Osteocyte (in vitro differentiated cells): ENCODE measurements around the gene CHST13. TPM values are rescaled to one million over a fixed set of nuclear protein-coding genes. Genes with fewer than 3 reads are reported as not detected.

ENCODE experiments used
- DNase-seq: peaks from one replicate; pipeline ENCODE4 v3.0.0; 2021; ENCODE audit warnings: mixed read lengths; ENCODE audit not compliant: unreplicated experiment; ENCODE audit errors: extremely low spot score
- H3K27ac Mint-ChIP-seq: one replicate; pipeline ENCODE4 v1.8.0; 2021; ENCODE audit warnings: mild to moderate bottlenecking, mixed read lengths; ENCODE audit not compliant: unreplicated experiment
- H3K27me3 Mint-ChIP-seq: one replicate; pipeline ENCODE4 v1.8.0; 2021; ENCODE audit warnings: mixed read lengths; ENCODE audit not compliant: unreplicated experiment
- H3K36me3 Mint-ChIP-seq: one replicate; pipeline ENCODE4 v1.8.0; 2021; ENCODE audit warnings: mixed read lengths; ENCODE audit not compliant: unreplicated experiment
- H3K4me1 Mint-ChIP-seq: one replicate; pipeline ENCODE4 v1.8.0; 2021; ENCODE audit warnings: mixed read lengths; ENCODE audit not compliant: unreplicated experiment
- H3K4me3 Mint-ChIP-seq: one replicate; pipeline ENCODE4 v1.8.0; 2021; ENCODE audit warnings: mild to moderate bottlenecking, moderate library complexity, mixed read lengths; ENCODE audit not compliant: unreplicated experiment
- H3K9me3 Mint-ChIP-seq: one replicate; pipeline ENCODE4 v1.8.0; 2021; ENCODE audit warnings: mixed read lengths; ENCODE audit not compliant: unreplicated experiment
- CTCF ChIP-seq: fragments of 200-600 bp; sonication (generic); IDR thresholded peaks from 2 replicates; pipeline ENCODE4 v1.5.0; 2021; ENCODE audit warnings: antibody characterized with exemption, mild to moderate bottlenecking, moderate library complexity
- total RNA-seq: library from RNA; stranded (reverse); gene quantifications from 2 replicates; pipeline ENCODE4 v1.2.1, GENCODE V29; 2021

Gene CHST13
- total RNA-seq, 1 donor from 2014 or later, result not detected

GRCh38 chr3:126546013-126546412 is 22.1 kb downstream of the CHST13 start:
- peaks cover 13% of the 10 kb centered on the region for H3K4me1 Mint-ChIP-seq
- no peak for TF ChIP-seq CTCF
- DNase-seq, result peak; percentile 59
- no peak overlapping the region for H3K27ac Mint-ChIP-seq
- H3K27me3 Mint-ChIP-seq, result peaks cover 27% of the 10 kb centered on the region
- no peaks in the 10 kb centered on the region for H3K9me3 Mint-ChIP-seq
- no peak overlapping the region for H3K4me3 Mint-ChIP-seq
- H3K36me3 Mint-ChIP-seq, result no peaks in the 10 kb centered on the region

GRCh38 chr3:126546549-126547239 is 22.7 kb downstream of the CHST13 start:
- TF ChIP-seq CTCF, result no peak
- H3K27me3 Mint-ChIP-seq, result peaks cover 27% of the 10 kb centered on the region
- no peaks in the 10 kb centered on the region for H3K36me3 Mint-ChIP-seq
- H3K4me3 Mint-ChIP-seq, result no peak overlapping the region
- peak; percentile 57 for DNase-seq
- H3K27ac Mint-ChIP-seq, result no peak overlapping the region
- peaks cover 13% of the 10 kb centered on the region for H3K4me1 Mint-ChIP-seq
- H3K9me3 Mint-ChIP-seq, result no peaks in the 10 kb centered on the region

DNA sequence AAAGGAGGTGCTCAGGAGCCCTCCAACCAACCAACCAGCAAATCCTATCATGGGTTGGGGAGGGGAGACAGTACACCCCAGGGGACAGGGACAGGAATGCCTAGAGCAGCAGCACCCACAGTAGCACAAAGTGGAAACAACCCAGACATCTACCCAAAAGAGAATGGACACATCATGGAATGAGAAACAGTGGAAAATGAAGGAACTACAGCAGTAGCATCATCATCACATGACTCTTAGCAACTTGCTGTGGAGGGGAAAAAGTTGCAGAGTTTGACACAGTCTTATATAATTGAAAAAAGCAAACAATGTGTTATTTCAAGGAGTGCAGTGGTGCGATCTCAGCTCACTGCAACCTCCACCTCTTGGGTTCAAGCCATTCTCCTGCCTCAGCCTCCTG is 23.8 kb downstream of the CHST13 start:
- Mint-ChIP-seq H3K27ac (no peak overlapping the region), H3K4me1 (peaks cover 13% of the 10 kb centered on the region), H3K9me3 (no peaks in the 10 kb centered on the region), H3K4me3 (no peak overlapping the region), H3K36me3 (no peaks in the 10 kb centered on the region), H3K27me3 (peaks cover 27% of the 10 kb centered on the region)
- peak; percentile 32 for DNase-seq
- no peak for TF ChIP-seq CTCF

DNA sequence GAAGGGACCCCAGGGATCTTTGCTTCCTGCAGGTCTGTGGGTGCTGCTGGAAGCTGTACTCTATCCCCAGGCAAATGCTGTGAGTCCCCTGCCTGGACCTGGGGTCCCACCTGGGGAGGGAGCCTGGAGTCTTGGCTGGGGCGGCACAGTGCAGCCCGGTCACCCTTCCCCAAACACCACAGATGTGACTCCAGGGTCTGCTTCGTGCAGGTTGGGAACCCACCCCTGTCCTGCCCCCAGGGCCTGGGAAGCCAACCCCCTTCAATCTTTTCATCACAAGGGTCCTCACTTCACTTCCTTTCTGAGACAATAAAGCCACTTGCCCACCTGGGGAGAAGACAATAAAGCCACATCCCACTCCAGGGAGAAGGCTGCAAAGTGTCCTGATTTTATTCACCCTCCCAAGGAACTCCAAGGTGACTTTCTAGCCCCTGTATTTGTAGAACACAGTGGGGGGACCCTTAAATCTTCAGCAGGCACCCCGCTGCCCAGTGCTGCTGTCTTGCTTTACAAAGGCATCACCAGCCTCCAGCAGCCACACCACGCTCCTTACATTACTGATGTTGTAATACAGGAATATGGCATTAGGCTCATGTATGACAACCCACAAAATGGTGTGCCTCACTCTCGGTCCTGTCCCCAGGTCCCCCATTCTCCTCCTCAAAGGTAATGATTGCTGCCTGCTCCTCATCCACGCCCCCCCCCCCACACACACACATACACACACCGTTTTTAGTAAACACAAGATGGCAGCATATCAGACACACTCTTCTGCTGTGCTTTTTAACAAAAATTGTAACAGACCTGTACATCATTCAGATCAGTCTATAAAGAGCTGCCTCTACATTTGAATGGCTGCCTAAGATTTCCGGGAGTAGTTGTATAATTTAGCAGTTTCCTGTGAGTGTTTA is 24.9 kb downstream of the CHST13 start:
- H3K27me3 Mint-ChIP-seq, result peaks cover 27% of the 10 kb centered on the region

More for the DNA sequence above, 24.9 kb downstream of the CHST13 start:
- Mint-ChIP-seq H3K27ac (no peak overlapping the region), H3K36me3 (no peaks in the 10 kb centered on the region), H3K4me1 (peaks cover 13% of the 10 kb centered on the region), H3K9me3 (no peaks in the 10 kb centered on the region), H3K4me3 (no peak overlapping the region)
- no peak for DNase-seq
- TF ChIP-seq CTCF, result no peak
